ENCODE measurements around the gene TNNT2.

Gene TNNT2

GRCh38 chr1:201411292-201411691 is 33.8 kb upstream of the TNNT2 start:
- no CpG with 5 or more reads among the region's 12 CpGs for WGBS, 2 donors (ENCODE audit: extremely low coverage in 2 of 2, insufficient read length in 2 of 2, insufficient replicate concordance in 1 of 2)
- H2AFZ ChIP-seq (ENCODE audit: low read length): no peak overlapping the region
- H3K4me1 ChIP-seq (ENCODE audit: control insufficient read depth in 2 of 2, insufficient read depth in 1 of 2, low read depth in 1 of 2, low read length in 2 of 2): peaks cover 0 to 7% of the 10 kb centered on the region in 2 donors
- no peak overlapping the region for H4K91ac ChIP-seq (ENCODE audit: low read depth, low read length, poor library complexity)
- H2BK5ac ChIP-seq (ENCODE audit: low read length): no peak overlapping the region
- no peak overlapping the region for H3K4ac ChIP-seq (ENCODE audit: low read length)
- no peak overlapping the region for H2AK5ac ChIP-seq (ENCODE audit: low read depth, low read length)
- H4K8ac ChIP-seq (ENCODE audit: low read depth, low read length): no peak overlapping the region
- no peak overlapping the region for H3K4me2 ChIP-seq (ENCODE audit: insufficient read depth, low read length, poor library complexity, severe bottlenecking)
- H3K14ac ChIP-seq (ENCODE audit: low read length): no peak overlapping the region
- H3K36me3 ChIP-seq (replicated peaks in 1 of 2; ENCODE audit: control insufficient read depth in 2 of 2, insufficient read depth in 2 of 2, low read length in 2 of 2): no peaks in the 10 kb centered on the region
- no peak overlapping the region for H2BK15ac ChIP-seq (ENCODE audit: low read length)
- peaks cover 0 to 13% of the 10 kb centered on the region in 2 donors for H3K9me3 ChIP-seq (replicated peaks in 1 of 2; ENCODE audit: control insufficient read depth in 2 of 2, insufficient read depth in 1 of 2, low read depth in 1 of 2, low read length in 2 of 2)
- H2BK12ac ChIP-seq (ENCODE audit: low read length): no peak overlapping the region
- no peak overlapping the region for H3K27ac ChIP-seq (replicated peaks; ENCODE audit: low read length)
- H3K79me1 ChIP-seq (ENCODE audit: low read depth, low read length): no peaks in the 10 kb centered on the region
- H2BK120ac ChIP-seq (ENCODE audit: low read depth, low read length): no peak overlapping the region
- no peak overlapping the region for H3K23ac ChIP-seq (ENCODE audit: low read depth, low read length, poor library complexity)
- H3K27me3 ChIP-seq (ENCODE audit: control insufficient read depth in 3 of 3, insufficient read depth in 3 of 3, low read depth in 1 of 3, low read length in 3 of 3): peaks cover 0 to 38% (median 0%) of the 10 kb centered on the region in 3 experiments
- no peak for DNase-seq (ENCODE audit: low spot score)
- H3K4me3 ChIP-seq (ENCODE audit: low read length in 2 of 2): no peak overlapping the region
- no peak overlapping the region for H3K9ac ChIP-seq (ENCODE audit: low read depth, low read length, poor library complexity)
- H3K18ac ChIP-seq (ENCODE audit: low read length): no peak overlapping the region

- Histone ChIP-seq H2BK5ac (ENCODE audit: low read length) (peak overlapping the region; percentile 76), H3K79me1 (ENCODE audit: low read depth, low read length) (no peaks in the 10 kb centered on the region)
- WGBS, 2 donors (ENCODE audit: extremely low coverage in 2 of 2, insufficient read length in 2 of 2, insufficient replicate concordance in 1 of 2): no CpG with 5 or more reads among the region's 8 CpGs
Measured at GRCh38 chr1:201409440-201409839, 32.0 kb upstream of the TNNT2 start.

GRCh38 chr1:201408834-201409200 is 31.3 kb upstream of the TNNT2 start:
- Histone ChIP-seq H2AFZ (ENCODE audit: low read length) (no peak overlapping the region), H3K4me3 (ENCODE audit: low read length in 2 of 2) (no peak overlapping the region), H2BK12ac (ENCODE audit: low read length) (peak overlapping the region; percentile 33), H2BK120ac (ENCODE audit: low read depth, low read length) (no peak overlapping the region), H3K9ac (ENCODE audit: low read depth, low read length, poor library complexity) (no peak overlapping the region), H3K23ac (ENCODE audit: low read depth, low read length, poor library complexity) (no peak overlapping the region), H3K79me1 (ENCODE audit: low read depth, low read length) (no peaks in the 10 kb centered on the region), H3K4me1 (ENCODE audit: control insufficient read depth in 2 of 2, insufficient read depth in 1 of 2, low read depth in 1 of 2, low read length in 2 of 2) (peaks cover 0 to 7% of the 10 kb centered on the region in 2 donors), H3K4ac (ENCODE audit: low read length) (peak overlapping the region; percentile 45), H3K4me2 (ENCODE audit: insufficient read depth, low read length, poor library complexity, severe bottlenecking) (no peak overlapping the region), H3K27ac (replicated peaks; ENCODE audit: low read length) (no peak overlapping the region), H4K91ac (ENCODE audit: low read depth, low read length, poor library complexity) (peak overlapping the region; percentile 65), H3K27me3 (ENCODE audit: control insufficient read depth in 3 of 3, insufficient read depth in 3 of 3, low read depth in 1 of 3, low read length in 3 of 3) (peaks cover 0 to 34% (median 0%) of the 10 kb centered on the region in 3 experiments), H3K14ac (ENCODE audit: low read length) (no peak overlapping the region), H3K9me3 (replicated peaks in 1 of 2; ENCODE audit: control insufficient read depth in 2 of 2, insufficient read depth in 1 of 2, low read depth in 1 of 2, low read length in 2 of 2) (no peaks in the 10 kb centered on the region), H3K36me3 (replicated peaks in 1 of 2; ENCODE audit: control insufficient read depth in 2 of 2, insufficient read depth in 2 of 2, low read length in 2 of 2) (no peaks in the 10 kb centered on the region), H4K8ac (ENCODE audit: low read depth, low read length) (peak overlapping the region; percentile 73), H2BK15ac (ENCODE audit: low read length) (no peak overlapping the region), H2BK5ac (ENCODE audit: low read length) (no peak overlapping the region), H2AK5ac (ENCODE audit: low read depth, low read length) (peak overlapping the region; percentile 30), H3K18ac (ENCODE audit: low read length) (peak overlapping the region; percentile 66)
- no CpG with 5 or more reads among the region's 3 CpGs for WGBS, 2 donors (ENCODE audit: extremely low coverage in 2 of 2, insufficient read length in 2 of 2, insufficient replicate concordance in 1 of 2)
- no peak for DNase-seq (ENCODE audit: low spot score)

More at GRCh38 chr1:201409440-201409839, 32.0 kb upstream of the TNNT2 start:
- no peak overlapping the region for H3K4me2 ChIP-seq (ENCODE audit: insufficient read depth, low read length, poor library complexity, severe bottlenecking)
- no peak overlapping the region for H3K27ac ChIP-seq (replicated peaks; ENCODE audit: low read length)
- peaks cover 0 to 7% of the 10 kb centered on the region in 2 donors for H3K4me1 ChIP-seq (ENCODE audit: control insufficient read depth in 2 of 2, insufficient read depth in 1 of 2, low read depth in 1 of 2, low read length in 2 of 2)
- H2BK12ac ChIP-seq (ENCODE audit: low read length): peak overlapping the region; percentile 33
- no peak for DNase-seq (ENCODE audit: low spot score)
- no peak overlapping the region for H2AFZ ChIP-seq (ENCODE audit: low read length)
- H2BK120ac ChIP-seq (ENCODE audit: low read depth, low read length): peak overlapping the region; percentile 39
- H3K9ac ChIP-seq (ENCODE audit: low read depth, low read length, poor library complexity): no peak overlapping the region
- no peak overlapping the region for H3K23ac ChIP-seq (ENCODE audit: low read depth, low read length, poor library complexity)
- no peaks in the 10 kb centered on the region for H3K36me3 ChIP-seq (replicated peaks in 1 of 2; ENCODE audit: control insufficient read depth in 2 of 2, insufficient read depth in 2 of 2, low read length in 2 of 2)
- no peak overlapping the region for H4K8ac ChIP-seq (ENCODE audit: low read depth, low read length)
- H3K4ac ChIP-seq (ENCODE audit: low read length): no peak overlapping the region
- H3K27me3 ChIP-seq (ENCODE audit: control insufficient read depth in 3 of 3, insufficient read depth in 3 of 3, low read depth in 1 of 3, low read length in 3 of 3): peaks cover 0 to 31% (median 0%) of the 10 kb centered on the region in 3 experiments
- H2BK15ac ChIP-seq (ENCODE audit: low read length): peak overlapping the region; percentile 1
- no peak overlapping the region for H3K18ac ChIP-seq (ENCODE audit: low read length)
- H3K14ac ChIP-seq (ENCODE audit: low read length): no peak overlapping the region
- H3K4me3 ChIP-seq (ENCODE audit: low read length in 2 of 2): no peak overlapping the region
- H4K91ac ChIP-seq (ENCODE audit: low read depth, low read length, poor library complexity): no peak overlapping the region
- H2AK5ac ChIP-seq (ENCODE audit: low read depth, low read length): no peak overlapping the region
- peaks cover 0 to under 1% of the 10 kb centered on the region in 2 donors for H3K9me3 ChIP-seq (replicated peaks in 1 of 2; ENCODE audit: control insufficient read depth in 2 of 2, insufficient read depth in 1 of 2, low read depth in 1 of 2, low read length in 2 of 2)

GRCh38 chr1:201408176-201408833 is 30.8 kb upstream of the TNNT2 start:
- H3K4ac ChIP-seq (ENCODE audit: low read length): no peak overlapping the region
- no peak overlapping the region for H3K27ac ChIP-seq (replicated peaks; ENCODE audit: low read length)
- H2BK120ac ChIP-seq (ENCODE audit: low read depth, low read length): no peak overlapping the region
- no peak overlapping the region for H2BK15ac ChIP-seq (ENCODE audit: low read length)
- H3K27me3 ChIP-seq (ENCODE audit: control insufficient read depth in 3 of 3, insufficient read depth in 3 of 3, low read depth in 1 of 3, low read length in 3 of 3): peaks cover 0 to 39% (median 0%) of the 10 kb centered on the region in 3 experiments
- no peak overlapping the region for H3K4me3 ChIP-seq (ENCODE audit: low read length in 2 of 2)
- peak overlapping the region; percentile 73 for H4K8ac ChIP-seq (ENCODE audit: low read depth, low read length)
- H2BK12ac ChIP-seq (ENCODE audit: low read length): no peak overlapping the region
- H2AFZ ChIP-seq (ENCODE audit: low read length): no peak overlapping the region
- peak overlapping the region; percentile 38 for H3K18ac ChIP-seq (ENCODE audit: low read length)
- peak; percentile 81 for DNase-seq (ENCODE audit: low spot score)
- H3K14ac ChIP-seq (ENCODE audit: low read length): no peak overlapping the region
- WGBS, 2 donors (ENCODE audit: extremely low coverage in 2 of 2, insufficient read length in 2 of 2, insufficient replicate concordance in 1 of 2): no CpG with 5 or more reads among the region's 11 CpGs
- H3K36me3 ChIP-seq (replicated peaks in 1 of 2; ENCODE audit: control insufficient read depth in 2 of 2, insufficient read depth in 2 of 2, low read length in 2 of 2): no peaks in the 10 kb centered on the region
- no peaks in the 10 kb centered on the region for H3K9me3 ChIP-seq (replicated peaks in 1 of 2; ENCODE audit: control insufficient read depth in 2 of 2, insufficient read depth in 1 of 2, low read depth in 1 of 2, low read length in 2 of 2)
- peaks cover 0 to 7% of the 10 kb centered on the region in 2 donors for H3K4me1 ChIP-seq (ENCODE audit: control insufficient read depth in 2 of 2, insufficient read depth in 1 of 2, low read depth in 1 of 2, low read length in 2 of 2)
- H2BK5ac ChIP-seq (ENCODE audit: low read length): no peak overlapping the region
- peak overlapping the region; percentile 30 for H2AK5ac ChIP-seq (ENCODE audit: low read depth, low read length)
- no peaks in the 10 kb centered on the region for H3K79me1 ChIP-seq (ENCODE audit: low read depth, low read length)
- no peak overlapping the region for H3K23ac ChIP-seq (ENCODE audit: low read depth, low read length, poor library complexity)
- no peak overlapping the region for H3K4me2 ChIP-seq (ENCODE audit: insufficient read depth, low read length, poor library complexity, severe bottlenecking)
- H4K91ac ChIP-seq (ENCODE audit: low read depth, low read length, poor library complexity): no peak overlapping the region
- H3K9ac ChIP-seq (ENCODE audit: low read depth, low read length, poor library complexity): no peak overlapping the region

Measured in neuronal stem cell (in vitro differentiated cells).